RWPE1 (cell line): ENCODE measurements around the gene RBM4B.

ENCODE experiments used
- CTCF ChIA-PET: fragments of 350-600 bp; sonication (Branson Sonifier 250); formaldehyde crosslinking; extraction: SDS; loops from one replicate; lab custom pipeline; 2021; lab: Yijun Ruan, JAX
- POLR2A ChIA-PET: fragments of 400-600 bp; formaldehyde crosslinking; extraction: SDS; loops from one replicate; lab custom pipeline; 2020; ENCODE audit warnings: antibody characterized with exemption; ENCODE audit not compliant: low non-redundant PET; lab: Yijun Ruan, JAX
- DNase-seq: peaks from one replicate; pipeline ENCODE4 v3.0.0; 2012; ENCODE audit warnings: low spot score
- H3K27ac ChIP-seq: fragments of 450-650 bp; 2 replicates; pipeline ENCODE4 v1.5.1; 2017
- TF ChIP-seq, protein P1 (sequence below): fragments of 450-650 bp; conservative IDR thresholded peaks from 2 replicates; pipeline ENCODE4 v1.5.1; 2017; ENCODE audit warnings: low read depth, mild to moderate bottlenecking

The RBM4B gene

DNA sequence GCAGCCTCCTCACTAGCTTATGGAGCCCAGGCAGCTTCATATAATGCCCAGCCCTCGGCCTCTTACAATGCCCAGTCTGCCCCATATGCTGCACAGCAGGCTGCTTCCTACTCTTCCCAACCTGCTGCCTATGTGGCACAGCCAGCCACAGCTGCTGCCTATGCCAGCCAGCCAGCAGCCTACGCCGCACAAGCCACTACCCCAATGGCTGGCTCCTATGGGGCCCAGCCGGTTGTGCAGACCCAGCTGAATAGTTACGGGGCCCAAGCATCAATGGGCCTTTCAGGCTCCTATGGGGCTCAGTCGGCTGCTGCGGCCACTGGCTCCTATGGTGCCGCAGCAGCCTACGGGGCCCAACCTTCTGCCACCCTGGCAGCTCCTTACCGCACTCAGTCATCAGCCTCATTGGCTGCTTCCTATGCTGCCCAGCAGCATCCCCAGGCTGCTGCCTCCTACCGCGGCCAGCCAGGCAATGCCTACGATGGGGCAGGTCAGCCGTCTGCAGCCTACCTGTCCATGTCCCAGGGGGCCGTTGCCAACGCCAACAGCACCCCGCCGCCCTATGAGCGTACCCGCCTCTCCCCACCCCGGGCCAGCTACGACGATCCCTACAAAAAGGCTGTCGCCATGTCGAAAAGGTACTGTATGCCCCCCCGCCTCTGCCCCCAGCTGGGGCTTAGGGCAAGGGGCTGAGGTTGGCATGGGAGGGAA, 52.5 kb downstream of the RBM4B start:
- POLR2A ChIA-PET = no interaction called here

DNA sequence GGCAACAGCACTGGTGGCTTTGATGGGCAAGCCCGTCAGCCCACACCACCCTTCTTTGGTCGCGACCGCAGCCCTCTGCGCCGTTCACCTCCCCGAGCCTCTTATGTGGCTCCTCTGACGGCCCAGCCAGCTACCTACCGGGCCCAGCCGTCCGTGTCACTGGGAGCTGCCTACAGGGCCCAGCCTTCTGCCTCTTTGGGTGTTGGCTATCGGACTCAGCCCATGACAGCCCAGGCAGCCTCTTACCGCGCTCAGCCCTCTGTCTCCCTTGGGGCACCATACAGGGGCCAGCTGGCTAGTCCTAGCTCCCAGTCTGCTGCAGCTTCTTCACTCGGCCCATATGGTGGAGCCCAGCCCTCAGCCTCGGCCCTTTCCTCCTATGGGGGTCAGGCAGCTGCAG, 53.2 kb downstream of the RBM4B start:
- DNase-seq = no peak
- TF ChIP-seq, protein P1, sequence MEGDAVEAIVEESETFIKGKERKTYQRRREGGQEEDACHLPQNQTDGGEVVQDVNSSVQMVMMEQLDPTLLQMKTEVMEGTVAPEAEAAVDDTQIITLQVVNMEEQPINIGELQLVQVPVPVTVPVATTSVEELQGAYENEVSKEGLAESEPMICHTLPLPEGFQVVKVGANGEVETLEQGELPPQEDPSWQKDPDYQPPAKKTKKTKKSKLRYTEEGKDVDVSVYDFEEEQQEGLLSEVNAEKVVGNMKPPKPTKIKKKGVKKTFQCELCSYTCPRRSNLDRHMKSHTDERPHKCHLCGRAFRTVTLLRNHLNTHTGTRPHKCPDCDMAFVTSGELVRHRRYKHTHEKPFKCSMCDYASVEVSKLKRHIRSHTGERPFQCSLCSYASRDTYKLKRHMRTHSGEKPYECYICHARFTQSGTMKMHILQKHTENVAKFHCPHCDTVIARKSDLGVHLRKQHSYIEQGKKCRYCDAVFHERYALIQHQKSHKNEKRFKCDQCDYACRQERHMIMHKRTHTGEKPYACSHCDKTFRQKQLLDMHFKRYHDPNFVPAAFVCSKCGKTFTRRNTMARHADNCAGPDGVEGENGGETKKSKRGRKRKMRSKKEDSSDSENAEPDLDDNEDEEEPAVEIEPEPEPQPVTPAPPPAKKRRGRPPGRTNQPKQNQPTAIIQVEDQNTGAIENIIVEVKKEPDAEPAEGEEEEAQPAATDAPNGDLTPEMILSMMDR = no peak
- POLR2A ChIA-PET = no interaction called here
- no peak overlapping the region for H3K27ac ChIP-seq
- CTCF ChIA-PET = no interaction called here

More for the DNA sequence above, 52.5 kb downstream of the RBM4B start:
- CTCF ChIA-PET = interaction anchor here (0.6 kb wide), 1 partner anchor 91 kb away, joined by 7 read pairs; no protein-coding TSS in a partner anchor
- H3K27ac ChIP-seq = no peak overlapping the region
- TF ChIP-seq, protein P1 = no peak
- DNase-seq = no peak

DNA sequence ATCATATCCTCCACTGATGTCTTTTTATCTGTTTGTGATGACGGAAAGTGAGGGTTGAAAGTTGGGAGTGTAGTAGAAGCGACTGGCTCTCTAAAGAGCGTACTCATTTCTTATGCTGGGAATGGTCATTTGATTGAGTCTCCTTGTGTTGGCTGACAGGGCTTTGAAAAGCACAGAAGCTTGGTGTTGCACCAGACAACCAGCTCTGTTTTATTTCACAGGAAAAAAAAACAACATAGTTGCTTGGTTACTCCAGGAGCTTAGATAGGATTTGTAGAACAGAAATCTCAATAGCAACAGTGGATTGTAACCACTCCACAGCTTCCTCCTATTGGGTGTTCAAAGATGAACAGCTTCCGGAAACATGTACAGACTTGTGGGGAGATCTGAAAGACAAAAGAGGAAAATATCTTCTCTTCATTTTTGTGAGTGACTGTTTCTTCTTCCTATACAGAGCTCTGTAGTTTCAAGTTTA, 58.6 kb downstream of the RBM4B start:
- peak; percentile 74 for DNase-seq
- H3K27ac ChIP-seq = peak overlapping the region; percentile 70
- ChIA-PET CTCF (interaction anchor here (1.3 kb wide), 1 partner anchor 27 kb away, joined by 10 read pairs; the partner anchor contains the start of gene CCDC87), POLR2A (interaction anchor here (0.5 to 0.9 kb wide), 4 partner anchors 27 to 755 kb away, joined by 3 to 5 read pairs (median 3); partner anchors contain the start of gene CCDC87)
- TF ChIP-seq, protein P1 = no peak

DNA sequence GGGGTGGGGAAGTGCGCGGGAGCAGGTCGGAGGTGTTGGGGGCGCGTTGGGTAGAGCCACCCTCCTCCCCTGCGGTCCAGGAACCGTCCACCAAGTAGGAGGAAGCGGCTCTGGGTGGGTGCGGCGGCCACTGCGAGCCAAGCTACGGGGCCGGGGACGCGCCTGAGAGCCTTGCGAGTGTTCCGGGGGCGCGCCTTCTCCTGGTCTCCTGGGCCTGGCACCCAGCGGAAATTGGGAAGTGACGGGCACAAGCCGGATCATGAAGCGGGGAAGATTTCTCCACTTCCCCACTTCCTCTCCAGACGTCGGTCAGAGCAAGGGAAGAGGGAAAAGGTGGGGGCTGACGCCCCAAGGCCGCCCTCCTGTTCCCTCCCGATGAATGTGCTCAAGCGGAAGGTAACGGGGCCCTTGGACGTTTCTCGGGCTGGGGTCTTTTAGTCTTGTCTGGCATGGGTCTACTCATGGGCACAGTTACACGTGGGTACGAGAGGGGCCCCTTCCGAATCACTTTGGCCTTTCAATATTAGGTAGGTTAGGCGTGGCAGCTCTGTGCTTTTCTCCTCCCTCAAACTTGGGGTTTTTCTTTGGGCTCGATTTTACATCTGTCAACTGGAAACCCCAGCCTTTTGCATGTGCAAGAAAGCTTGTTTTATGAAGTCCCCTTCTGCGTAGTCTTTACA, 60.4 kb downstream of the RBM4B start:
- TF ChIP-seq, protein P1 = no peak
- POLR2A ChIA-PET = interaction anchor here (0.5 to 1.8 kb wide), 8 partner anchors 19 to 245 kb away, joined by 3 to 16 read pairs (median 4); partner anchors contain the start of genes CCDC87, CCS, RBM4 and RBM4B
- DNase-seq = peak; percentile 24
- CTCF ChIA-PET = interaction anchor here (0.8 kb wide), 2 partner anchors 10 to 25 kb away, joined by 3 read pairs; partner anchors contain the start of genes CCDC87 and CCS
- peak overlapping the region; percentile 95 for H3K27ac ChIP-seq

DNA sequence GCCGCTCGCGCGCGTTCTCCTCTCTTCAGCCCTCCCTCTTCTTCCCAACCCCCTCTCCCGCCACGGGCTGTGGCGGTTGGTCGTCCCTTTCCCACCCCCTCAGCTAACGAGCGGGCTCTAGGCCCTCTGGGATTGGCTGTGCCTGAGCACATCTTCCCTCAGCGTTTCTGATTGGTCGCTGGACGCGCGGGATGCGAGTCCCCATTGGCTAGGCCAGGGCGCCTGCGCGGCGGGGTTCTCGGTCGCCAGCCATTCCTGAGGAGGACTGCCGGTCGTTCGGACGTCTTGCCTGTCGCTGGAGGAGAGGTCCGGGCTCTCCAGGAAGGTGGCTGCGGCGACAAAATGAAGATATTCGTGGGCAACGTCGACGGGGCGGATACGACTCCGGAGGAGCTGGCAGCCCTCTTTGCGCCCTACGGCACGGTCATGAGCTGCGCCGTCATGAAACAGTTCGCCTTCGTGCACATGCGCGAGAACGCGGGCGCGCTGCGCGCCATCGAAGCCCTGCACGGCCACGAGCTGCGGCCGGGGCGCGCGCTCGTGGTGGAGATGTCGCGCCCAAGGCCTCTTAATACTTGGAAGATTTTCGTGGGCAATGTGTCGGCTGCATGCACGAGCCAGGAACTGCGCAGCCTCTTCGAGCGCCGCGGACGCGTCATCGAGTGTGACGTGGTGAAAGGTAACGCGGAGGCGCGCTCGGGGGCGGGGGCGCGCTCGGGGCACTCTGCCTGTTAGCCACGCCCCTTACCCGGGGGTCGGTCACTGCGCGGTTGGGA, 61.1 kb downstream of the RBM4B start, which contains the start of gene RBM14:
Gene RBM14 (plus strand): TSS at position 252 of the 776 bp plus-strand sequence. CDS start 91 bp downstream, at position 343.
- DNase-seq = peak; percentile 99
- TF ChIP-seq, protein P1 = no peak
- ChIA-PET CTCF (interaction anchor here (0.8 kb wide), 2 partner anchors 11 to 24 kb away, joined by 3 read pairs; partner anchors contain the start of genes CCDC87 and CCS), POLR2A (interaction anchor here (0.6 to 1.8 kb wide), 10 partner anchors 10 to 268 kb away, joined by 3 to 16 read pairs (median 4); partner anchors contain the start of genes CCDC87, CCS, RBM4 and RBM4B)
- peak within 1 kb of the TSS; percentile 95 for H3K27ac ChIP-seq
